IMR-90 (cell line): ENCODE measurements around the gene SGMS1. TPM values are rescaled to one million over a fixed set of nuclear protein-coding genes. Genes with fewer than 3 reads are reported as not detected.
A peak's percentile ranks its signal among the peaks of the same experiment; 100 is the strongest.

ENCODE experiments used
- ATAC-seq: fragments of 200-7000 bp; cut with Tn5 transposase; 2 replicates; pipeline ENCODE4 v1.9.1; 2020; ENCODE audit warnings: low read depth, mild to moderate bottlenecking, moderate library complexity
- BruUV-seq: library from RNA; stranded (reverse); fragments of 400-500 nt; replicated peaks from 2 replicates; lab custom pipeline; 2021; lab: Mats Ljungman, UMichigan
- CTCF ChIA-PET: fragments of 300-600 bp; formaldehyde crosslinking; extraction: SDS; loops from one replicate; lab custom pipeline; 2021; ENCODE audit warnings: antibody characterized with exemption; lab: Yijun Ruan, JAX
- POLR2A ChIA-PET: fragments of 300-600 bp; sonication (Branson Sonifier 250); formaldehyde crosslinking; loops from one replicate; lab custom pipeline; 2022; ENCODE audit warnings: antibody characterized with exemption; ENCODE audit not compliant: unreplicated experiment; lab: Charles Lee
- DNase-seq: peaks from one replicate; pipeline ENCODE4 v3.0.0; 2013
- H2AFZ ChIP-seq: replicated peaks from 2 replicates; pipeline ENCODE3; 2013; ENCODE audit warnings: low read length, mild to moderate bottlenecking; ENCODE audit not compliant: poor library complexity
- H2AK5ac ChIP-seq: 2 replicates; pipeline ENCODE4 v1.6.1; 2013; ENCODE audit warnings: low read depth, low read length, inconsistent platforms
- H2AK9ac ChIP-seq: replicated peaks from 2 replicates; pipeline ENCODE3; 2013; ENCODE audit warnings: mild to moderate bottlenecking, low read depth, low read length, moderate library complexity; ENCODE audit not compliant: poor library complexity
- H2BK120ac ChIP-seq: 2 replicates; pipeline ENCODE4 v1.6.1; 2013; ENCODE audit warnings: low read depth, low read length, inconsistent platforms
- H2BK15ac ChIP-seq: 3 replicates; pipeline ENCODE4 v1.6.1; 2013; ENCODE audit warnings: low read depth, low read length, inconsistent platforms
- H2BK20ac ChIP-seq: 2 replicates; pipeline ENCODE4 v1.6.1; 2013; ENCODE audit warnings: low read depth, mild to moderate bottlenecking, inconsistent platforms, low read length, moderate library complexity
- H2BK5ac ChIP-seq: 2 replicates; pipeline ENCODE4 v1.6.1; 2013; ENCODE audit warnings: mild to moderate bottlenecking, low read depth, low read length, inconsistent platforms; ENCODE audit not compliant: poor library complexity, severe bottlenecking
- H3K14ac ChIP-seq: replicated peaks from 2 replicates; pipeline ENCODE4 v1.6.1; 2013; ENCODE audit warnings: low read depth, low read length, inconsistent platforms
- H3K18ac ChIP-seq: 2 replicates; pipeline ENCODE4 v1.6.1; 2013; ENCODE audit warnings: low read depth, low read length, control low read depth
- H3K23ac ChIP-seq: 2 replicates; pipeline ENCODE4 v1.6.1; 2013; ENCODE audit warnings: low read depth, low read length, inconsistent platforms
- H3K27ac ChIP-seq: 2 replicates; pipeline ENCODE4 v1.5.1; 2013; ENCODE audit warnings: mild to moderate bottlenecking, control low read depth, low read length; ENCODE audit not compliant: insufficient read depth
- H3K27me3 ChIP-seq: 2 replicates; pipeline ENCODE4 v1.6.1; 2013; ENCODE audit warnings: low read length; ENCODE audit not compliant: control insufficient read depth, insufficient read depth
- H3K36me3 ChIP-seq: 2 replicates; pipeline ENCODE4 v1.6.1; 2013; ENCODE audit warnings: low read length, mixed read lengths; ENCODE audit not compliant: control insufficient read depth, insufficient read depth
- H3K4ac ChIP-seq: 2 replicates; pipeline ENCODE4 v1.6.1; 2013; ENCODE audit warnings: low read depth, low read length, inconsistent platforms
- H3K4me1 ChIP-seq: 2 replicates; pipeline ENCODE4 v1.6.1; 2013; ENCODE audit warnings: low read length, mixed read lengths; ENCODE audit not compliant: control insufficient read depth, insufficient read depth
- H3K4me2 ChIP-seq: 2 replicates; pipeline ENCODE4 v1.6.1; 2013; ENCODE audit warnings: low read depth, mild to moderate bottlenecking, control low read depth, low read length, moderate library complexity
- H3K4me3 ChIP-seq: 2 replicates; pipeline ENCODE4 v1.5.1; 2013; ENCODE audit warnings: low read depth, mild to moderate bottlenecking, control low read depth, low read length, moderate library complexity; ENCODE audit not compliant: insufficient read depth
- H3K56ac ChIP-seq: 2 replicates; pipeline ENCODE4 v1.6.1; 2013; ENCODE audit warnings: low read length, inconsistent platforms; ENCODE audit not compliant: insufficient read depth; ENCODE audit errors: extremely low read depth
- H3K79me1 ChIP-seq, 2 experiments: 2 replicates each; pipeline ENCODE4 v1.6.1; 2013; ENCODE audit warnings: low read length in 2 of 2, inconsistent platforms in 1 of 2, low read depth in 1 of 2
- H3K9ac ChIP-seq: 2 replicates; pipeline ENCODE4 v1.6.1; 2013; ENCODE audit warnings: low read depth, low read length, control low read depth
- H3K9me1 ChIP-seq: 2 replicates; pipeline ENCODE4 v1.6.1; 2013; ENCODE audit warnings: low read length, inconsistent platforms; ENCODE audit not compliant: insufficient read depth
- H3K9me3 ChIP-seq: 2 replicates; pipeline ENCODE4 v1.6.1; 2013; ENCODE audit warnings: low read length; ENCODE audit not compliant: control insufficient read depth, insufficient read depth
- H4K20me1 ChIP-seq: 2 replicates; pipeline ENCODE4 v1.6.1; 2013; ENCODE audit warnings: low read length, inconsistent platforms; ENCODE audit not compliant: insufficient read depth
- H4K5ac ChIP-seq: 2 replicates; pipeline ENCODE4 v1.6.1; 2013; ENCODE audit warnings: mild to moderate bottlenecking, low read depth, low read length, control low read depth
- H4K8ac ChIP-seq, 2 experiments: 2 replicates each; pipeline ENCODE4 v1.6.1; 2013; ENCODE audit warnings: low read depth in 2 of 2, low read length in 2 of 2, control low read depth in 1 of 2, inconsistent platforms in 1 of 2
- H4K91ac ChIP-seq: 2 replicates; pipeline ENCODE4 v1.6.1; 2013; ENCODE audit warnings: low read depth, low read length, inconsistent platforms; ENCODE audit not compliant: insufficient read depth
- BHLHE40 ChIP-seq: fragments of 150-350 bp; IDR thresholded peaks from 2 replicates; pipeline ENCODE4 v1.6.1; 2016; ENCODE audit warnings: mild to moderate bottlenecking, low read depth, low read length
- CEBPB ChIP-seq: IDR thresholded peaks from 2 replicates; pipeline ENCODE4 v1.6.1; 2012; ENCODE audit warnings: low read depth, low read length, improper control_type of control experiment
- CHD1 ChIP-seq: IDR thresholded peaks from 2 replicates; pipeline ENCODE4 v1.6.1; 2012; ENCODE audit warnings: low read depth, low read length, improper control_type of control experiment
- MAFK ChIP-seq: IDR thresholded peaks from 2 replicates; pipeline ENCODE4 v1.6.1; 2012; ENCODE audit warnings: low read depth, low read length, improper control_type of control experiment
- MAZ ChIP-seq: IDR thresholded peaks from 2 replicates; pipeline ENCODE4 v1.6.1; 2012; ENCODE audit warnings: low read depth, mild to moderate bottlenecking, low read length, improper control_type of control experiment, moderate library complexity, borderline replicate concordance
- MXI1 ChIP-seq: IDR thresholded peaks from 2 replicates; pipeline ENCODE4 v1.6.1; 2012; ENCODE audit warnings: low read depth, mild to moderate bottlenecking, low read length, moderate library complexity, borderline replicate concordance
- POLR2A ChIP-seq: IDR thresholded peaks from 2 replicates; pipeline ENCODE4 v1.6.1; 2012; ENCODE audit warnings: mild to moderate bottlenecking, low read depth, low read length
- RCOR1 ChIP-seq: IDR thresholded peaks from 2 replicates; pipeline ENCODE4 v1.6.1; 2012; ENCODE audit warnings: mild to moderate bottlenecking, low read length, improper control_type of control experiment; ENCODE audit not compliant: insufficient replicate concordance
- RFX5 ChIP-seq: IDR thresholded peaks from 2 replicates; pipeline ENCODE4 v1.8.0; 2012; ENCODE audit warnings: low read depth, mild to moderate bottlenecking, low read length, moderate library complexity
- SMC3 ChIP-seq: fragments of 150-350 bp; IDR thresholded peaks from 2 replicates; pipeline ENCODE4 v1.6.1; 2016; ENCODE audit warnings: low read depth, mild to moderate bottlenecking, antibody characterized with exemption, low read length, moderate library complexity
- WGBS, 2 experiments: methylation state at CpG; one replicate each; pipeline versions ENCODE4 v1.1.5 to v1.1.7; 2013; ENCODE audit warnings: missing lambda C conversion rate in 2 of 2; ENCODE audit not compliant: insufficient read length in 1 of 2; ENCODE audit errors: extremely low coverage in 2 of 2; 5-methylcytosine and 5-hydroxymethylcytosine counted together
- dilution Hi-C: fragments of 300-500 bp; cut with HindIII; formaldehyde crosslinking; loops from one replicate; pipeline ENCODE4 v1.14.3; 2018; ENCODE audit warnings: low sequenced_read_pairs; ENCODE audit not compliant: unreplicated experiment
- in situ Hi-C: fragments of 300-500 bp; cut with MboI; formaldehyde crosslinking; loops from 3 replicates; pipeline ENCODE4 v1.14.3; 2019; ENCODE audit warnings: low sequenced_read_pairs, inconsistent platforms, mixed read lengths
- intact Hi-C: fragments of 100-400 bp; cut with micrococcal nuclease; formaldehyde crosslinking; loops from 2 replicates; pipeline ENCODE4 v1.10.0; 2022
- polyA plus RNA-seq, 3 experiments: library from polyadenylated mRNA; depleted of rRNA; stranded (reverse); fragments of >200 nt; gene quantifications; 2 replicates each; pipeline ENCODE4 v1.2.3, GENCODE V29; 2012; ENCODE audit warnings: low replicate concordance in 1 of 3
- total RNA-seq: library from RNA; depleted of rRNA; stranded (reverse); fragments of >200 nt; gene quantifications from 2 replicates; pipeline ENCODE4 v1.2.3, GENCODE V29; 2012
- TF ChIP-seq, protein P1 (sequence below): fragments of 150-350 bp; IDR thresholded peaks from 2 replicates; pipeline ENCODE4 v1.6.1; 2017; ENCODE audit warnings: mild to moderate bottlenecking, antibody characterized with exemption, low read length, low read depth
- TF ChIP-seq, protein P2 (sequence below): conservative IDR thresholded peaks from 2 replicates; pipeline ENCODE4 v1.5.1; 2012; ENCODE audit warnings: mild to moderate bottlenecking, low read depth, low read length, improper control_type of control experiment
- TF ChIP-seq, protein P3 (sequence below): fragments of 150-350 bp; IDR thresholded peaks from 2 replicates; pipeline ENCODE4 v1.6.1; 2016; ENCODE audit warnings: low read depth, mild to moderate bottlenecking, low read length, moderate library complexity, borderline replicate concordance

SGMS1 gene
- total and polyA plus RNA-seq, 2 of the 4 experiments (the other 2 are of a cell fraction) = 9.8 to 30.8 TPM

DNA sequence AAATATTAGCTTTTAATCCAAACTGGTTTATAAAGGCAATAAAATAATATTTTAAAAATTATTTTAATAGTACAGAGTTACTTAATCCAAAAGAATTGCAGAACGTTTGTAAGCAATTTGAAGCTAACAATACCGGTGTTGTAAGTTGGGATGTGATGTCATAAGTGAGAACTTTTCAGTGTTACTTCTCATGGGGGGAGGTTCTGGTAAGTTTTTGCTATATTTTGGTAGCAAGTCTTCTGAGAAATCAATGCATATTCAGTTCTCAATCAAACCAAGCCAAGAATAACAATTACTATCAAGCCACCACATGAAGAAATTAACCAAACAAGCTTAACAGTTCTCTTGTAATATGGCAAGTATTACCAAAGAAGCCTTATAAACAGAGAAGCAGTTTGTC is 225.4 kb downstream of the SGMS1 start:
- peaks cover 11% of the 10 kb centered on the region for H3K4me1 ChIP-seq
- peak; percentile 39 for DNase-seq

More for the DNA sequence above, 225.4 kb downstream of the SGMS1 start:
- Histone ChIP-seq H3K9me3 (no peaks in the 10 kb centered on the region), H3K4ac (no peak overlapping the region), H2AFZ (no peak overlapping the region), H2AK9ac (no peak overlapping the region), H3K56ac (no peak overlapping the region), H3K9me1 (peaks cover 12% of the 10 kb centered on the region), H3K27ac (no peak overlapping the region), H2AK5ac (no peak overlapping the region), H2BK20ac (no peak overlapping the region), H2BK120ac (no peak overlapping the region), H4K91ac (no peak overlapping the region), H2BK15ac (no peak overlapping the region), H3K79me1 (peaks cover 38 to 64% of the 10 kb centered on the region in 2 experiments), H3K27me3 (no peaks in the 10 kb centered on the region), H4K5ac (no peak overlapping the region), H4K8ac (no peak overlapping the region), H3K4me2 (no peak overlapping the region), H4K20me1 (peaks cover 8% of the 10 kb centered on the region; the same call in 1 of the 2 replicates), H3K23ac (no peak overlapping the region), H3K18ac (no peak overlapping the region), H3K14ac (no peak overlapping the region), H3K36me3 (no peaks in the 10 kb centered on the region), H3K4me3 (no peak overlapping the region), H3K9ac (no peak overlapping the region), H2BK5ac (no peak overlapping the region)
- ChIA-PET POLR2A (no interaction called here), CTCF (no interaction called here)
- BruUV-seq = no TSS peak
- no peak for TF ChIP-seq MXI1
- TF ChIP-seq, protein P1, sequence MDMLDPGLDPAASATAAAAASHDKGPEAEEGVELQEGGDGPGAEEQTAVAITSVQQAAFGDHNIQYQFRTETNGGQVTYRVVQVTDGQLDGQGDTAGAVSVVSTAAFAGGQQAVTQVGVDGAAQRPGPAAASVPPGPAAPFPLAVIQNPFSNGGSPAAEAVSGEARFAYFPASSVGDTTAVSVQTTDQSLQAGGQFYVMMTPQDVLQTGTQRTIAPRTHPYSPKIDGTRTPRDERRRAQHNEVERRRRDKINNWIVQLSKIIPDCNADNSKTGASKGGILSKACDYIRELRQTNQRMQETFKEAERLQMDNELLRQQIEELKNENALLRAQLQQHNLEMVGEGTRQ = no peak
- no peak for TF ChIP-seq POLR2A
- no peak for TF ChIP-seq MAZ
- TF ChIP-seq RCOR1 = no peak
- TF ChIP-seq SMC3 = no peak
- no peak for TF ChIP-seq RFX5
- TF ChIP-seq MAFK = no peak
- no peak for TF ChIP-seq BHLHE40
- TF ChIP-seq CEBPB = no peak
- TF ChIP-seq, protein P2, sequence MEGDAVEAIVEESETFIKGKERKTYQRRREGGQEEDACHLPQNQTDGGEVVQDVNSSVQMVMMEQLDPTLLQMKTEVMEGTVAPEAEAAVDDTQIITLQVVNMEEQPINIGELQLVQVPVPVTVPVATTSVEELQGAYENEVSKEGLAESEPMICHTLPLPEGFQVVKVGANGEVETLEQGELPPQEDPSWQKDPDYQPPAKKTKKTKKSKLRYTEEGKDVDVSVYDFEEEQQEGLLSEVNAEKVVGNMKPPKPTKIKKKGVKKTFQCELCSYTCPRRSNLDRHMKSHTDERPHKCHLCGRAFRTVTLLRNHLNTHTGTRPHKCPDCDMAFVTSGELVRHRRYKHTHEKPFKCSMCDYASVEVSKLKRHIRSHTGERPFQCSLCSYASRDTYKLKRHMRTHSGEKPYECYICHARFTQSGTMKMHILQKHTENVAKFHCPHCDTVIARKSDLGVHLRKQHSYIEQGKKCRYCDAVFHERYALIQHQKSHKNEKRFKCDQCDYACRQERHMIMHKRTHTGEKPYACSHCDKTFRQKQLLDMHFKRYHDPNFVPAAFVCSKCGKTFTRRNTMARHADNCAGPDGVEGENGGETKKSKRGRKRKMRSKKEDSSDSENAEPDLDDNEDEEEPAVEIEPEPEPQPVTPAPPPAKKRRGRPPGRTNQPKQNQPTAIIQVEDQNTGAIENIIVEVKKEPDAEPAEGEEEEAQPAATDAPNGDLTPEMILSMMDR = no peak
- no peak for TF ChIP-seq CHD1
- TF ChIP-seq, protein P3, sequence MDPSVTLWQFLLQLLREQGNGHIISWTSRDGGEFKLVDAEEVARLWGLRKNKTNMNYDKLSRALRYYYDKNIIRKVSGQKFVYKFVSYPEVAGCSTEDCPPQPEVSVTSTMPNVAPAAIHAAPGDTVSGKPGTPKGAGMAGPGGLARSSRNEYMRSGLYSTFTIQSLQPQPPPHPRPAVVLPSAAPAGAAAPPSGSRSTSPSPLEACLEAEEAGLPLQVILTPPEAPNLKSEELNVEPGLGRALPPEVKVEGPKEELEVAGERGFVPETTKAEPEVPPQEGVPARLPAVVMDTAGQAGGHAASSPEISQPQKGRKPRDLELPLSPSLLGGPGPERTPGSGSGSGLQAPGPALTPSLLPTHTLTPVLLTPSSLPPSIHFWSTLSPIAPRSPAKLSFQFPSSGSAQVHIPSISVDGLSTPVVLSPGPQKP = no peak
- intact Hi-C loops (no loop called here), in situ Hi-C loops (no loop called here), dilution Hi-C loops (no loop called here)
- ATAC-seq = no peak
- no CpG with 5 or more reads among the region's 2 CpGs for WGBS, 2 experiments
